Activated naive CD4-positive, alpha-beta T cell treated with Interleukin-2 at 50 U/mL for 16 hours (primary cell): Measurements from ENCODE around the gene HNF4A.
"Not testable (repeated sequence)": the region's sequence is repeated elsewhere in the genome, so short reads cannot be mapped to it uniquely, and the experiment has no call there.

ENCODE experiments used
- DNase-seq: peaks from one replicate; pipeline ENCODE4 v3.0.0-alpha.2; 2020

Gene HNF4A

DNA sequence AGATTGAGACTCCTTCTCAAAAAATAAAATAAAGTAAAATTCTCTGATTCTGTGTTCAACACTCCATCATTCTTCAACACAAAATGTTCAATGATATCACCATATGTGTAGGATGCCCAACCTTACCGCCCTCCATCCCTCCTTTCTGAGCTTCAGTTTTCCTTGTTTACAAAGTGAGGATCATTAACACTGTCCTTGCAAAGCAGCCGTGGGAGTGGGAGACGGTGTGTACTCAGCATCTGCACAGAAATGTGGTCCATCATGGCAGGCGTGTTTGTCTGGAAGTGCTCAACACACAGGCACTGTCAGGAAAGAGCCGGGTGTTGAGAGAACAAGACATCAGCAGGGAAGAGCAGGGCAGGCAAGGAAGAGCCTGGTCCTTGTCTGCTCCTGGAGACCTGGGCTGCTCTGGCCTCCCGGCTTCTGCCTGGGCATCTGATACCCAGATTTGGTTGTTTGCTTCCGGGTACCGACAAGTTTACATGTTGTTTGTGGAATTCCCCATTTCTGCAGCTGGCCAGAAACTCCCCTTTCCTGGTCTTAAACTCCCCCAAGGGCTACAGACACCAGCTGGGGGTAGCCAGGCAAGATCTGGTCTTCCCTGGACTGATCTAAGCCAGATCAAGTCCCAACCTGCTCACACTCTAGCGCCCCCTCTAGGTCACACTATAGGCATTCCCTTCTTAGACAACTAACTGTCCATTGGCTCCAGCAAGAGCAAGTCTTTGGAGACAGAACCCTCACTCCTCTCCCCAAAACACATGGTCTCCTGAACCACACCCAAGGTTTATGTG is 93.5 kb downstream of the HNF4A start:
- DNase-seq = no peak

DNA sequence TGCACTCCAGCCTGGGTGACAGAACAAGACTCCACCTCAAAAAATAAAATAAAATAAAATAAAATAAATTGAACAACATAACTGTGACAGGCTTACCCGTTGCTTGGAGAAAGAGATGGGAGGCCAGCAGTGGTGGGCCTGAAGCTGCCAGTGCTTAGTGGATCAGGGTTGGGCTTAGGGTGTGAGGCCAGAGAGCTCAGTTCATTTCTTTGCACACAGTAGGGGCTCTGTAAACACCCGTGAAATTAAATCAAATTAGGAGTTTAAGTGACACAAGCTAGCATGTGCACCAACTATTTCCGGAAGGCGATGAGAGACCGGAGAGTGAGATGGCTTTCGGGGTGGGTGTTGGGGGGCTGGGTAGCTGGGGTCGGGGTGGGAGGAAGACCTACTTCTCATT is 94.4 kb downstream of the HNF4A start:
- no peak for DNase-seq

DNA sequence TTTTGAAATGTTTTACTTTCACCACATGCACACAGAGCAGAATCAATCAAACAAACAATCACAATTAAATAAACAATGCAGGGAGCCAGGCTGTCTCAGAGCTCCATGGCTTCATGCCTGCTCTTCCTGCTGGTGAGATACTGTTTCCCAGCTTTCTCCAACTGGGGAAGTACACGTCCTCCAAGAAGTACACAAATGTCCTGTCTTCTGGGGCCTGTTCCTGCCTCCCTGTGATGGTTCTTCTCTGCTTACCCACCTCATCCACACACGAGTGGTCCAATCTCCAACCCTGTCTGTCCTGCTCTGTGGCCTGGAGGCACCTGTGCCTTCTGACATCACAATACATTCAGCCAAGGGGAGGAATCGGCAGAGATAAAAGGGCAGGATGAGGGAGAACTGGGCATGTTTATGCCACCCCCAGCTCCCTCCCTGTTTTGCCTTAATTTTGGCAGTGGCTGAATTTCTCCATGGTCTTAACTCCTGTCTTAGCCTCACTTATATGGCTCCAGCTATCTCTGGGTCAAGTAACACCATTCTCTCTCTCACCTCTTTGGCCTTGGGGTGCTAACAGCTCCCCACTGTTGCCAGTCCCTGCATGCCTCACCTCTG is 94.9 kb downstream of the HNF4A start:
- no peak for DNase-seq

DNA sequence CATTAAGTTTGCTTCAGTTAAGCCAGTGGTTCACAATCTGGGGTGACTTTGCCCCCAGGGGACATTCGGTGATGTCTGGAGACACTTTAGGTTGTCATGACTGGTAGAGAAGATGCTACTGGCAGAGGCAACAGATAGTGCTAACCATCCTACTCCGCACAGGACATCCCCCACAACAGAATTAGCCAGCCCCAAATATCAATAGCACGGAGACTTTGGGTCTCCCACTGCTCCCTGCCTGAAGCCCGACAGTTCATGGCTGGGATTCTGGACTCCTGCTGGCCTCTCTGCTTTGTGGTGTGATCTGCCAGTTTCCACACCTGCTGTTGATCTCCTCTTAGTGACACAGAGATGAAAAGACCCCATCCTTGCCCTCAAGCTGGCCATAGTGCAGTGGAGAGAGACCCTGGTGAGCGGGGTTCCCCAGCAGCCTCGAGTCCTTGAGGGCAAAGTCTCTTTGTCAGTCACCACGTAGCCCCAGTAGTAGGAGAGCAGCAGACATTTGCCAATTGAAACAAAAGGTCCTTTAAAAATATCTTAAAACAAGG is 95.5 kb downstream of the HNF4A start:
- no peak for DNase-seq

DNA sequence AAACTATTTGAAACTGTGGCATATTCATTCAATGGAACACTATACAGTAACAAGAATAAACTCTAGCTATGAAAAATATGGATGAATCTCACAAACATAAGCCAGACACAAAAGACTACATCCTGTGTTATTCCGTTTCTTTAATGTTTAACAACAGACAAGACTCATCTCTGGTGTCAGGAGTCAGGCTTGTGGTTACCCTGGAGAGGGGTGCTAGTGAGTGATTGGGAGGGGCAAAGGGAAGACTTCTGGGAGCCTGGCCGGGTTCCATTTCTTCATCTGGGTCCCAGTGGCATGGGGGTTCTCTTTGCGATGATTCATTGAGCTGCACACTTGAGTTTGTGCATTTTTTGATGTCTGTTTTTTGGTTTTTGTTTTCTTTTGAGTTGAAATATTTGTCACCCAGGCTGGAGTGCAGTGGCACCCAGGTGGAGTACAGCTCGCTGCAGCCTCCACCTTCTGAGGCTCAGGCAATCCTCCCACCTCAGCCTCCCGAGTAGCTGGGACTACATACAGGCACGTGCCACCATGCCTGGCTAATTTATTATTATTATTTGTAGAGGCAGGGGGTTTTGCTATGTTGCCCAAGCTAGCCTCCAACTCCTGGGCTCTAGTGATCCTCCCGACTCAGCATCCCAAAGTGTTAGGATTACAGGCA is 98.9 kb downstream of the HNF4A start:
- DNase-seq = no peak

DNA sequence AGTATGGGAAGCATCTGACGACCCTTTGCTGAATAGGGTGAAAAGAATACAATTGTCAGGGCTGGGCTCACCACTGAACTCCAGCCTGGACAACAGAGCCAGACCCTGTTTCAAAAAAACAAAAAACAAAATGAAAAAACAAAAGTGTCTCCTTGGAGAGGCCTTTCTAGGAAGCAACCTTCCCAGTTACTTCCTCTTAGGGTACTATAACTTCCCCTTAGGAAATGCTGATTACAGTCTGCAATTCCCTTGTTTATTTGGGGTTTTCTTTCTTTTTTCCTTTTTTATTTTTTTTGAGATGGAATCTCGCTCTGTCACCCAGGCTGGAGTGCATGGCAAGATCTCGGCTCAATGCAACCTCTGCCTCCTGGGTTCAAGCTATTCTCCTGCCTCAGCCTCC is 99.6 kb downstream of the HNF4A start:
- DNase-seq = no peak

DNA sequence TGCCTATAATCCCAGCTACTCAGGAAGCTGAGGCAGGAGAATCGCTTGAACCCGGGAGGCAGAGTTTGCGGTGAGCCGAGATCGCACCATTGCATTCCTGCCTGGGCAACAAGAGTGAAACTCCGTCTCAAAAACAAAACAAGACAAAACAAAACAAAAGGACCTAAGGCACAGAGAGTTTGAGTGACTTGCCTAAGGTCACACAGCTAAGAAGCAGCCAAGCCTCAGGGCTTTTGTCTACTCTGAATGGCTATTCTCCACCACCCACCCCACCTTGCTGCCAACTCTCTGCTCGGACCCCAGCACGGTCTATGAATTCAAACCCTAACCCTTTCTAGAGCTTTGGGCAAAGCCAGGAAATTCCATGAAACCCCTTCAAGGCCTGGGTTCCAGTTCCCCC is 101.1 kb downstream of the HNF4A start:
- no peak for DNase-seq

DNA sequence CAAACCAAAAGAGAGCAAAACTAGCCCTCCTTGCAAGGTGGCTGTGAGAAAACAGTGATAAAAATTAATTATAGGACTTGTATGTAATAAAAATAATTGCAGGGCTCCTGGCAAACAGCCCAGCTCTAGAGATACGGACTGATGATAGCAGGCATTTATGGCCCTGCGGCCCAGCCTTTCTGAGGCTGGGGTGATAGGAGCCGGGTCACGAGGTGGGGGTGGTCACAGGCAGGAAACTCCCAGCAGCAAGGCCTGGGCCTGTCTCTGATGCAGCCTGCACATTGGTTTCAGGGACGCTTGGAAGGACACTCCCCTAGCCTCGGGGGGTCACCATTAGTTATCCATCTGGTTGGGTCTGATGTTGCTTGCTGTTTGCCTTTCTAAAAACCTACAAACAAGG is 101.5 kb downstream of the HNF4A start:
- no peak for DNase-seq

DNA sequence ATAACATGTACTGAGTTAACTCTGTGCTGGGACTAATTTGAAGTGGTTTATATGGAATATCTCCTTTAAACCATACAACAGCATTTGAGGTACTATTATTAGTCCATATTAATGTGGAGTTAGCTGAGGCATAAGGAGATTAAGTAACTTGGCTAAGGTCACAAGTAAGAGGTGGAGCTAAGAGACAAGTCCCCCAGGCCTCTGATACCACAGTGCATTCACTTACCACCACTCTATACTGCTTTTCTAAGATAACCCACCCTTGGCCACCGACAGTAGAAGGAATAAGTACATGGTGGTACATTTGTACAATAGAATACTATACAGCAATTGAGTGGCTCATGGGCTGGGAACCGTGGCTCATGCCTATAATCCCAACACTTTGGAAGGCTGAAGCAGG is 103.8 kb downstream of the HNF4A start:
- no peak for DNase-seq

DNA sequence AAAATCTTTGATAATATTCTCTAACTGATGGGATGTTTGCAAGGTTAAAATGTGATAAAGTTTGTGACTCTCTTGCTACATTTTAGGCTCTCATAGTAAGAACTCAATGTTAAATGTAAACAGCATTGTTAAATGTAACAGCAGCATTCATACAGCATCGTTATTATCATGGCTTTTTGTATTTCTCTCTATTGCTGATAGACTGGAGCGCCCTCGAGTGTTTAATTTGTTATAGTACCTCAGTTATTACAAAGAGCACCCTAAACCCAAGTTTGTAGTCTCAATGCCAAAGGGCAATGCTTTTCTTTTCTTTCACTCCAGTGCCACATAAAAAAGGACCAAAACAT is 105.3 kb downstream of the HNF4A start:
- no peak for DNase-seq

DNA sequence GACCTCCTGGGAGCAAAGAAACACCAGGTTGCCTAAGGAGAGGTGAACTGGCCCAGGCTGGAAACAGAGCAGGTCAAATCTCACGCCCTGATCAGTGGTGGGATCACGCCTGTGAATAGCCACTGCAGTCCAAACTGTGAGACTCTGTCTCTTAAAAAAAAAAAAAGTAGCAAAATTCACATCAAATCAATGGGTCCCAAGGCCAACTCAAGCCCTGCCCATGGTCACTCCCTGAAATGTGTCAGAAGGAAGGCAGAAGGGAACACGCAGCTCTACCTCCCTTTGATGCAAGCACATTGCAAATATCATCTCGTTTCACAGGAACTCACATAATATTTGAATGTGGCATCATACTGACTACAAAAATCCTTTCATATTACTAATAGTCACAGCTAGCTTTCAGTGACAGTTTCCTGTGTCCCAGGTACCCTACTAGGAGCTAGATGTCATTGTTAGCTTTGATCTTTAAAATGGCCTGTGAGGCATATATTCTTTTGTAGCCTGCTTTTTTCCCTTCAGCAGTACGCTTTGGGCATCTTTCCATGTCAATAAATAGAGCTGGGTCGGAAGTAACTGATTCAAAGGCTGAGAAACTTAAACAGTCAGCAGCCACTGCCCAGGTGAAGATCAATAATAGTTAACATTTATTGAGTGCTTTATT is 105.8 kb downstream of the HNF4A start:
- no peak for DNase-seq

DNA sequence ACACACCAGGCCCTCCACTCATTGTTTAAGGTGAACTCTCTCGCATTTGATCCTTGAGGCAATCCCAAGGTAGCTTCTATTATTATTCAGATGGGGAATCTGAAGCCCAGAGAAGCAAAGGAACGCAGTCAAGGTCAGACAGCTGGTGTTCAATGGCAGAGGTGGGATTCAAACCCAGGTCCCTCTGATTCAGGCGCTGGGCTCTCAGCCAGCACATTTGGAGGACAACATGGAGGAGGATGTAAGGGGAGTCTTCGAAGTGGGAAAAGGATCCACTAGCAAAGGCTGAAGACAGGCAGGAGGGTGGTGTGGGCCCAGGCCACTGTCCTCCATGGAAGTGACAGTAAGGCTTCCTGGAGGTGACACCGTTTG is 106.3 kb downstream of the HNF4A start:
- no peak for DNase-seq

DNA sequence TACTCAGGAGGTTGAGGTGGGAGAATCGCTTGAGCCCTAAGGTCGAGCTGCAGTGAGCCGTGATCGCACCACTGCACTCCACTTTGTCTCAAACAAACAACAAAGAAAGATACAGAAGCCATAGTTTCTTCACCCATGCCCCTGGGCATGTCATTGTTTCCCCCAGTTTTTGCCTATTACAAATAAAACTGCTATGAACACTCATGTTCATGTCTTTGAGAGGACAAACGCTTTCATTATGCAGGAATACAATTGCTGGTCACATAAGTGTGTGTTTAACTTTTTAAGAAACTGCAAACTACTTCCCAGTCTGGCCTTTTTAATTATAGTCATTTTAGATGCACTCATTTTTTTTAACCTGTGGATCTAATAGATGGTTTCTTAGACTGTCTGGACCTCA is 108.0 kb downstream of the HNF4A start:
- DNase-seq = no peak

DNA sequence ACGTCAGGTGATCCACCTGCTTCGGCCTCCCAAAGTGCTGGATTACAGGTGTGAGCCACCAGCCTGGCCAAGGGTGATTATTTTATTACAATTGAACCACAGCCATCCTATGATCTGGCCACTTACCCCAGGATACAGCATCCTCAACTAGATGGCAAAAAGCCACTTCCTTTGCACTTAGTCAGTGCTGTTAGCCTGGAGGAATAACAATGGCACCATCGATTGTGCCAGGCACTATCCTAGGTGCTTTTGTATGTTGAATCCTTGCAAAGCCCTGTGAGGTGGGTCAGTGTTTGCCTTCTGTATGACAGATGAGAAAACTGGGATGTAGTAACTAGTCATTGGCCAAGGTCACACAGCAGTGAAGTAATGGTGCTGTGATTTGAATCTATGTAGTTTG is 109.0 kb downstream of the HNF4A start:
- DNase-seq = no peak

DNA sequence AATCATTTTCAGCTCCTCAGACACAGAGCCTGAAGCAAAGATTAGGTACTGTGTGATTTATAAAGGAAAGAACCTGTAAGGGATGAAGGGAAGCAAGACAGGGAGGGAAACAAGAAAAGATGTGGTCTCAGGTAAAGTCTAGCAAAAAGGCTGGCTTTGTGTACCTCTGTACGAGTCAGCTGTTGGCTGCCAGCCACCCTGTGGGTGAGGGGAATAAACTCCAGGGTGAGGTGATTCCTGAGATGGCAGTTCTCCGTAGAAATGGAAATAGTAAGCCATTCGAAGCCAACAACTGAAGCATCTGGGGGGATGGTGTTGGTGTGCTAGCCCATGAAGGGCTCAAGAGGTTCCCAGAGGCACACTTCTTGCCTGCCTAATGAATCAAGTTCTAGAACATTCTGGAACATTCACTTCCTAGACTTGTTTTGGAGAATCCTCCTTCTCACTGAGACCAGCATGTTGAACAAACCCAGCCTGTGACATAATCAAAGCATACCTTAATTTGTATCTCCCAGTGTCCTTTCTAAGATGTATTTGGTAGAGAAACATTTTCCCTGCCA is 109.6 kb downstream of the HNF4A start:
- DNase-seq = no peak

DNA sequence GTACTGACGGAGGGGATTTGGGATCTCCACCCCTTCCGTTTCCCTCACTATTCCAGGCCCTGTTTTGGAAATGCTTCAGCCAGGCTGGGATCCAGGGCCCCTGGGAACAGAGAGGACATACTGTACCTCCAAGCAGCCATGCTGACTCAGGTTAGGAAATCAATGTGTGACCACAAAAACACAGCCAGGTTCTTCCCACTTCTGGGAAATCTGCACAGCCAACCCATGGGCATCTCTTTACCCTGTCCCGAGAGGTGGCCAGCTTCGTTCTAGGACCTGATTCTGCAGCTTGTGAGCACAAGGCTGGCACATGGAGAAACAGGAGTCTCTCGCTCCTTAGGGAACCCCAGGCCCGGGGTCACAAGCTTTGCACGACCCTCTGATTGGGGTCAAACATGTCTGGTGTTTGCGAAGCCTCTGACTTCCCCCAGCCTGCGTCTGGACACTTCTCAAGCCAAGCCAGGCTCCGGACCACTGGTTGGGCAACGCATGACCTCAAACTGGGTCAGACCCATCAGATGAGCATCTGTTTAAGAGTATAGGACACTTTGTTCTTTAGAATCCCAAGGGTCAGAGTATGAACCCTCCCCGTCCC is 111.9 kb downstream of the HNF4A start:
- no peak for DNase-seq

DNA sequence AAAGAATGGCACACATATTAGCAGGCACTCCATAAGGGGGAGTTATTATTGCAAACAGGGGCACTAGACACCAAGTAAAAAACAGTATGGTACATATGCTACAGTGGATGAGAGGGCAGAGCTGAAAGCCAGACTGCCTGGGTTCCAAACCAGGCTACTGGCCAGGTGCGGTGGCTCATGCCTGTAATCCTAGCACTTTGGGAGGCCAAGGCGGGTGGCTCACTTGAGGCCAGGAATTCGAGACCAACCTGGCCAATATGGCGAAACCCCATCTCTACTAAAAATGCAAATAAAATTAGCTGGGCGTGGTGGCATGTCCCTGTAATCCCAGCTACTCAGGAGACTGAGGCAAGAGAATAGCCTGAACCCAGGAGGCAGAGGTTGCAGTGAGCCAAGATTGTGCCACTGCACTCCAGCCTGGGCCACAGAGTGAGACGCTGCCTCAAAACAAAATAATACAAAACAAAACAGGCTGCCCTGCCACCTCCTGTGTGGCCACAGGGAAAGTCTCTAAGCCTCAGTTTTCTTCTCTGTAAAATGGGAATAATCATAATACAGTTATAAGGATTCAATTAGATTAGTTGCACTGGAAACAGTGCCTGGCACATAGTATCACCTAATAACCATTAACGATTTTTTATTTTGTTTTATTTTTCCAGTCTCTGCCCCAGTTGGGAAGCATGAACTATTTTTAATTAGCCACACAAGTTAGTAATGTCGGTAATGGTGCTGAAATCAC is 112.7 kb downstream of the HNF4A start:
- DNase-seq = no peak

DNA sequence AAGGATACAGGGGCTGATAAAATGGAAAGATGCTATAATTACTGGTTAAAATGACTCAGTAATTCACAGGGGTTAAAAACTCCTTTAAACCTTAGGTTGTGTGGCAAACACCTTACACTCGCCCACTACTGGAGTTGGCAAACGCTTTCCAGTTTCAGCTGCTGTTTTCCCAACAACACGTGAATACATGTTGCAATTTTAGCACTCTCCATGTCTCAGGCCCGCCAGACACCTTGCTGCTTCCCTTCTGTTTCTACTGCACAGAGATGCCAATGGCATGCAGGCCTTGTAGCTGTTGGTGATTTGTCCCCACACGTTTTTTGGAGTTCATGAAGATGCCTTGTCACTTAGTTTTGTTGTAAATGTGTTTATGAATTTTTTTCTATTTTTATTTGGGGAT is 114.8 kb downstream of the HNF4A start:
- no peak for DNase-seq

DNA sequence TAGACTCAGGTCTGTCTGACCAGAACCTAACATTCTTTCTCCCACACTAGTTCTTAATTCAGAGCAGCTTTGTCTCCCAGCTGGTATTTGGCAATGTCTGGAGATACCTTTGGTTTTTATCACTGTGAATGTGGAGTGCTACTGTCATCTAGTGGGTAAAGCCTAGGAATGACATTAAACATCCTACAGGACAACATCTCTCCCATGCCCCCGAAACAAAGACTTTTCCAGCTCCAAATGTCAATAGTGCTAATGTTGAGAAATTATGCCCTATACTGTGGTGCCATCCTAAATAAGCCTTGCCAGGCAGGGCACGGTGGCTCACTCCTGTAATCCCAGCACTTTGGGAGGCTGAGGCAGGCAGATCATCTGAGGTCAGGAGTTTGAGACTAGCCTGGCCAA is 116.0 kb downstream of the HNF4A start:
- no peak for DNase-seq

DNA sequence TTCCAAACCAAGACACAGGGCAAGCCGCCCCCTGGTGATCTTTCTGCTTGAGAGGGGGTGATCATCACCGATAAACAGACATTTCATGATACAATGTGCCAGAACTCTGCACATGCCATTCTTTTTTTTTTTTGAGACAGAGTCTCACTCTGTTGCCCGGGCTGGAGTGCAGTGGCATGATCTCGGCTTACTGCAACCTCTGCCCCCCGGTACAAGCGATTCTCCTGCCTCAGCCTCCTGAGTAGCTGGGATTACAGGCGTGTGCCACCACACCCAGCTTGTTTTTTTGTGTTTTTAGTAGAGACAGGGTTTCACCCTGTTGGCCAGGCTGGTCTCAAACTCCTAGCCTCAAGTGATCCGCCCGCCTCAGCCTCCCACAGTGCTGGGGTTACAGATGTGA is 116.8 kb downstream of the HNF4A start:
- DNase-seq = not testable (repeated sequence)

DNA sequence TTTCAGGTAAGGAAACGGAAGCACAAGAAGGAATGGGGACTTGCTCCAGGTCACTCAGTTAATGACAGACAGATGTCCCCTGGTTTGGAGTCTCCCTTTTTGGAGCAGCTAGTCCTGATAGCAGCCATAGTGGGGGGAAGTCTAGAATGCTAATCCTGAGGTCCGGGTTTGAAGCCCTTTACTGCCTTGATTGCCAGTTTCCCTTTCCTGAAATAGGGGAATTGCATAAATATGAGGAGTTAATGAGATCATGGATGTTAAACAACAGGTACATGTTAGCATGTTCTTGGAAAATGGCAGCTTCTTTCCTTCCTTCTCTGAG is 119.8 kb downstream of the HNF4A start:
- DNase-seq = no peak
